Measurements from ENCODE around the gene R3HDM2. TPM values are rescaled to one million over a fixed set of nuclear protein-coding genes. Genes with fewer than 3 reads are reported as not detected.
A peak's percentile ranks its signal among the peaks of the same experiment; 100 is the strongest.

R3HDM2 gene
- total RNA-seq, 1 experiment from 2014 or later, result 34.7 TPM

DNA sequence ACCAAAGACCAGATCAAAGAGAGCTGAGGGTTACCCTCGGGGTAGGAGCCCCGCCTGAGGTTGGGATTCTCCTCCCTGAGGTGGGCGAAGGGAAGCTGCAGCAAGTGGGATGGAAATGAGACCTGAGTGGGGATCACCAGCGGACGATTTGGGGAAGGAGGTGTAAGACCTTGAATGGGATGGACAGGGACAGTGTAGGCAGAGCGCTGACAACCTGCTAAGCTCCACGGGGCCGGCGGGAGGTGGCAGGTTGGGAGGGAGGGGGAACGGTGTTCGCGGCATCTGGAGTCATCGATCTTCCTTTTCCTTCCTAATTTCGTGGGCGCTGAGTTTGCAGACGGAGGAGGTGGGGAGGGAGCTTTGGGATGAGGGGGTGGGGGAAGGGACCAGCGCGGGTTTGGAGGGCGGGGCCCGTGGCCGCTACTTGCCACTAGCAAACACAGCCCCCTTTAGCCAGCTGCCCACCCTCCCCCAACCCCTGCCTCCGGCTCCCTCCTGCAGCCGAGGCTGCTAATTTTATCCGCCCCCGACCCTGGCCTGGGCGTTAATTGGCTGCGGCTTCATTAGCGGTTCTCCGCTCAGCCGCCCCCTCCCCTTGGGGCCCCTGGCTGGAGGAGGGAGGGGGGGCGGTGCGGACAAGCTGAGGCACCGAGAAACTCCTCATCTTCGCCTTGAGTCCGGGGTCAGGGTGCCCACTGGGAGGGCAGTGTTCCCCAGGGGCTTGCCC lies 204.1 kb downstream of the R3HDM2 start:
- TF ChIP-seq, protein P1, sequence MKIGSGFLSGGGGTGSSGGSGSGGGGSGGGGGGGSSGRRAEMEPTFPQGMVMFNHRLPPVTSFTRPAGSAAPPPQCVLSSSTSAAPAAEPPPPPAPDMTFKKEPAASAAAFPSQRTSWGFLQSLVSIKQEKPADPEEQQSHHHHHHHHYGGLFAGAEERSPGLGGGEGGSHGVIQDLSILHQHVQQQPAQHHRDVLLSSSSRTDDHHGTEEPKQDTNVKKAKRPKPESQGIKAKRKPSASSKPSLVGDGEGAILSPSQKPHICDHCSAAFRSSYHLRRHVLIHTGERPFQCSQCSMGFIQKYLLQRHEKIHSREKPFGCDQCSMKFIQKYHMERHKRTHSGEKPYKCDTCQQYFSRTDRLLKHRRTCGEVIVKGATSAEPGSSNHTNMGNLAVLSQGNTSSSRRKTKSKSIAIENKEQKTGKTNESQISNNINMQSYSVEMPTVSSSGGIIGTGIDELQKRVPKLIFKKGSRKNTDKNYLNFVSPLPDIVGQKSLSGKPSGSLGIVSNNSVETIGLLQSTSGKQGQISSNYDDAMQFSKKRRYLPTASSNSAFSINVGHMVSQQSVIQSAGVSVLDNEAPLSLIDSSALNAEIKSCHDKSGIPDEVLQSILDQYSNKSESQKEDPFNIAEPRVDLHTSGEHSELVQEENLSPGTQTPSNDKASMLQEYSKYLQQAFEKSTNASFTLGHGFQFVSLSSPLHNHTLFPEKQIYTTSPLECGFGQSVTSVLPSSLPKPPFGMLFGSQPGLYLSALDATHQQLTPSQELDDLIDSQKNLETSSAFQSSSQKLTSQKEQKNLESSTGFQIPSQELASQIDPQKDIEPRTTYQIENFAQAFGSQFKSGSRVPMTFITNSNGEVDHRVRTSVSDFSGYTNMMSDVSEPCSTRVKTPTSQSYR (CRISPR knock-in tag; IDR thresholded peaks at IDR 0.05), result no peak
- ChIA-PET CTCF (interaction anchor here (0.6 to 10.4 kb wide), 15 partner anchors 12 to 530 kb away, joined by 3 to 660 read pairs (median 7); partner anchors contain the start of genes GLI1, INHBE, LRP1 and NXPH4), POLR2A (interaction anchor here (0.6 to 7.6 kb wide), 8 partner anchors 13 to 735 kb away, joined by 3 to 97 read pairs (median 4); partner anchors contain the start of gene LRP1)
- peaks cover 9% of the 10 kb centered on the region for H3K36me3 Mint-ChIP-seq
- peak; percentile 79 for DNase-seq (ENCODE audit: low spot score)
- H3K4me1 Mint-ChIP-seq, result peaks cover 62% of the 10 kb centered on the region
- ATAC-seq, result peak; percentile 11
- H3K27ac Mint-ChIP-seq, result peak overlapping the region; percentile 27; the same call in 1 of the 2 replicates
- peaks cover 74% of the 10 kb centered on the region for H3K27me3 Mint-ChIP-seq (ENCODE audit: low read depth)
- H3K9me3 Mint-ChIP-seq, result no peaks in the 10 kb centered on the region
- peak overlapping the region; percentile 81 for H3K4me3 Mint-ChIP-seq

DNA sequence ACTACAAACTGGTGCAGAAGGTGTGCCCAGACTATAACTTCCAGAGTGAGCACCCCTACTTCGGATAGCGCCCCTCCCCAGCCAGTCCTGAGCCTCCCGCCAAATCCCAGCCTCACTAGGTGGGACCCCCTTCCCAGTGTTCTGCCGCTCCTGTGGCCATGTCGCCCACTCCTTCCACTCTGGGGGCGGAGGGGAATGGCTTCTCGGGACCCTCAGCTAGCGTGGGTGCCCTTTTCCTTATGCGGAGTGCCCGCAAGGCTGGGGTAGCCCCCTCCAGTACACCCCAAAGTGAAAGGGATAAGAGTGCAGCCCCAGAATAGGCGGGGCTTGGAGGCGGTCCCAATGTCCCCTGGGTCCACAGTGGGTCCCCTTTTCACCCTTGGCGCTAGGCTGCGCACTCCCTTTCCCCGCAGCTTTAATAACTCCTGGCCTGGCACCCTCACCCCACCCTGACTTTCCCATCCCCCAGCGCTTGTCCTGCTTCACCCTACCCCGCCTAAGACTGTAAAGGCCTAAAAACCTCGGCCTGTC lies 205.1 kb downstream of the R3HDM2 start:
- DNase-seq (ENCODE audit: low spot score) (no peak), ATAC-seq (no peak)
- Mint-ChIP-seq H3K4me3 (peak overlapping the region; percentile 81), H3K36me3 (0 out of 2 replicates have a peak, but pooled peaks cover 5% of the 10 kb centered on the region), H3K27ac (no peak overlapping the region), H3K4me1 (peaks cover 64% of the 10 kb centered on the region), H3K9me3 (no peaks in the 10 kb centered on the region), H3K27me3 (ENCODE audit: low read depth) (peaks cover 84% of the 10 kb centered on the region)
- POLR2A ChIA-PET, result interaction anchor here (0.8 to 7.6 kb wide), 4 partner anchors 12 to 235 kb away, joined by 3 to 97 read pairs (median 6); a partner anchor contains a TSS
- TF ChIP-seq CBFB (CRISPR knock-in tag; IDR thresholded peaks at IDR 0.05; ENCODE audit: low read depth) (no peak), ZBTB21 (CRISPR knock-in tag; IDR thresholded peaks at IDR 0.05; ENCODE audit: borderline replicate concordance) (no peak), ZNF317 (CRISPR knock-in tag; IDR thresholded peaks at IDR 0.05; ENCODE audit: borderline replicate concordance, low read depth) (no peak)
- CTCF ChIA-PET, result interaction anchor here (1.4 to 10.4 kb wide), 11 partner anchors 11 to 235 kb away, joined by 3 to 660 read pairs (median 10); partner anchors contain the start of genes GLI1, INHBE, LRP1 and NEMP1

GRCh38 chr12:57224973-57225679 lies 205.7 kb downstream of the R3HDM2 start:
- Mint-ChIP-seq H3K4me1 (peaks cover 62% of the 10 kb centered on the region), H3K27ac (no peak overlapping the region), H3K27me3 (ENCODE audit: low read depth) (peaks cover 88% of the 10 kb centered on the region), H3K4me3 (peak overlapping the region; percentile 81), H3K9me3 (no peaks in the 10 kb centered on the region), H3K36me3 (no peaks in the 10 kb centered on the region)
- ChIA-PET CTCF (interaction anchor here (0.6 to 10.4 kb wide), 30 partner anchors 8 to 520 kb away, joined by 3 to 660 read pairs (median 5); partner anchors contain the start of genes GLI1, INHBE, LRP1 and NEMP1), POLR2A (interaction anchor here (0.8 to 7.6 kb wide), 3 partner anchors 12 to 234 kb away, joined by 3 to 97 read pairs (median 8); a partner anchor contains a TSS)
- DNase-seq (ENCODE audit: low spot score), result peak; percentile 89
- peak; percentile 73 for ATAC-seq
- TF ChIP-seq GTF2I (CRISPR knock-in tag; conservative IDR thresholded peaks at IDR 0.05) (0 out of 2 replicates have a peak, but pooled peaks have one; percentile 49), ZNF121 (CRISPR knock-in tag; IDR thresholded peaks at IDR 0.05) (peak; percentile 100), ZBTB21 (CRISPR knock-in tag; IDR thresholded peaks at IDR 0.05; ENCODE audit: borderline replicate concordance) (0 out of 2 replicates have a peak, but pooled peaks have one; percentile 30), TEAD1 (CRISPR knock-in tag; IDR thresholded peaks at IDR 0.05) (no peak; the same call in 1 of the 2 replicates), ZNF396 (CRISPR knock-in tag; IDR thresholded peaks at IDR 0.05; ENCODE audit: borderline replicate concordance) (no peak), CDX4 (CRISPR knock-in tag; IDR thresholded peaks at IDR 0.05; ENCODE audit: borderline replicate concordance) (no peak), ATF3 (CRISPR knock-in tag; conservative IDR thresholded peaks at IDR 0.05) (no peak), USF1 (CRISPR knock-in tag; IDR thresholded peaks at IDR 0.05) (no peak), TCF7 (CRISPR knock-in tag; IDR thresholded peaks at IDR 0.05; ENCODE audit: low read depth) (peak; percentile 81; the same call in 1 of the 2 replicates), FOXP4 (CRISPR knock-in tag; IDR thresholded peaks at IDR 0.05) (0 out of 2 replicates have a peak, but pooled peaks have one; percentile 30)
- TF ChIP-seq, protein P2, sequence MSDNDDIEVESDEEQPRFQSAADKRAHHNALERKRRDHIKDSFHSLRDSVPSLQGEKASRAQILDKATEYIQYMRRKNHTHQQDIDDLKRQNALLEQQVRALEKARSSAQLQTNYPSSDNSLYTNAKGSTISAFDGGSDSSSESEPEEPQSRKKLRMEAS (CRISPR knock-in tag; IDR thresholded peaks at IDR 0.05), result peak; percentile 63; the same call in 1 of the 2 replicates
- TF ChIP-seq, protein P1 (CRISPR knock-in tag; IDR thresholded peaks at IDR 0.05), result no peak; the same call in 1 of the 2 replicates

All from WTC11 (cell line).